Stimulated activated naive B cell treated with anti-CD40 and anti-IgM and Interleukin-4, amounts not matched to agents 10 μg/mL and 1 μg/mL and 100 μg/mL, for 72 hours (primary cell): ENCODE data around the gene FNDC3B.

ENCODE experiments used
- ATAC-seq, 2 donors: fragments of 150-1000 bp; cut with Tn5 transposase; replicated peaks; 2 replicates each; pipeline ENCODE4 v1.10.0; 2021; ENCODE audit warnings: moderate library complexity in 1 of 2
- DNase-seq: peaks from one replicate; pipeline ENCODE4 v3.0.0; 2021
- H3K27ac Mint-ChIP-seq: one replicate; pipeline ENCODE4 v1.8.0; 2022; ENCODE audit warnings: mild to moderate bottlenecking, mixed read lengths
- H3K27me3 Mint-ChIP-seq, 2 donors: one replicate each; pipeline ENCODE4 v1.8.0; 2022; ENCODE audit warnings: mixed read lengths in 2 of 2
- H3K36me3 Mint-ChIP-seq, 2 donors: one replicate each; pipeline ENCODE4 v1.8.0; 2022; ENCODE audit warnings: mixed read lengths in 2 of 2, mild to moderate bottlenecking in 1 of 2
- H3K4me1 Mint-ChIP-seq, 2 donors: one replicate each; pipeline ENCODE4 v1.8.0; 2022; ENCODE audit warnings: mixed read lengths in 2 of 2, mild to moderate bottlenecking in 1 of 2
- H3K4me3 Mint-ChIP-seq, 2 donors: one replicate each; pipeline ENCODE4 v1.8.0; 2022; ENCODE audit warnings: mild to moderate bottlenecking in 2 of 2, mixed read lengths in 2 of 2, moderate library complexity in 1 of 2
- H3K9me3 Mint-ChIP-seq, 2 donors: one replicate each; pipeline ENCODE4 v1.8.0; 2022; ENCODE audit warnings: mixed read lengths in 2 of 2, mild to moderate bottlenecking in 1 of 2

FNDC3B gene

DNA sequence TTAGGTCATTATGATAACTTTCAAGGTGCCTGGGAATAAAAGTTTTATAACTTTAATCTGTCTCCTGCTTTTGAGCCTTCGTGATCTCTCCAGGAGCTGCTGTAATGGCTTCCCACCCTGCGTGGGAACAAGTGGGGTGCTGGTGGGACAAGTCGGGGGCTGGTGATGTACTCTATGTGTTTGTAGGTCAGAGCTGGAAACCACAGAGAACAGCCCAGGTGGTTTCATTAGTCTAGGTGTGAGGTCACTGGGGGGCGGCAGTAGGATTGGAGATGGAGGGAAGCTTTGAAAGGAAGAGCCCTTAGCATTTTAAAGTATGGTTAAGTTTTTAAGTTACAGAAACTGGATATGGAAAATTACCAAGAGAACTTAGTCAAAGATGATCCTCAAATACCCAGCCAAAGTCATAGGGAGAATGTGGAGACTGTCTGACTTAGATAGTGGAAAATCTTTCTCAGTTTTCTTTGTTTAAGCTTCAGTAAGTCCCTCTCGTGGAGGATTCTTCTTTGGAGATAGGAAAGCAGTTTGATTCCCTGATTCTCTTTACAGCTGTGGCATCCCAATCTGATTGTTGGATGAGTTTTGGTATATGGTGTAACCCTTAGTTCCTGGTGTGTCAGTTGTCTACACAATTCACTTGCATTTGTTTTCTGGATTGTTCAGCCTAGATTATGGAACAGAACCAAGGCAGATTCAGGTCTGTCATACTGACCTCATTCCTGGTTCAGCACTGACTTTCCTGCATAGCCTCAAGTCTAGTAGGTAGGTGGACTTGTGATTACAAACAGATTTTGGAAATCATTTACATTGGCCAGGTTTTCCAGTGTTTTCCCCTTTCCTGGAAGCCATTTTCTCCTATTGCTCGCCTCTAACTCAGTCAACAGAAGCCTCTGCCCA is 115.6 kb downstream of the FNDC3B start:
- H3K4me3 Mint-ChIP-seq, result no peak overlapping the region
- H3K27me3 Mint-ChIP-seq, result peaks cover 8 to 22% of the 10 kb centered on the region in 2 donors
- peak overlapping the region; percentile 16 for H3K27ac Mint-ChIP-seq
- peaks cover 3 to 12% of the 10 kb centered on the region in 2 donors for H3K36me3 Mint-ChIP-seq
- ATAC-seq (peak in 1 of 2 donors; percentile 34), DNase-seq (no peak)
- no peaks in the 10 kb centered on the region for H3K9me3 Mint-ChIP-seq
- H3K4me1 Mint-ChIP-seq, result peaks cover 16 to 28% of the 10 kb centered on the region in 2 donors

GRCh38 chr3:172155897-172156585 is 116.7 kb downstream of the FNDC3B start:
- Mint-ChIP-seq H3K36me3 (peaks cover 3 to 12% of the 10 kb centered on the region in 2 donors), H3K4me3 (no peak overlapping the region), H3K9me3 (no peaks in the 10 kb centered on the region), H3K27me3 (peaks cover 8 to 22% of the 10 kb centered on the region in 2 donors), H3K4me1 (peaks cover 19 to 31% of the 10 kb centered on the region in 2 donors), H3K27ac (no peak overlapping the region)
- ATAC-seq, result no peak
- DNase-seq, result no peak

DNA sequence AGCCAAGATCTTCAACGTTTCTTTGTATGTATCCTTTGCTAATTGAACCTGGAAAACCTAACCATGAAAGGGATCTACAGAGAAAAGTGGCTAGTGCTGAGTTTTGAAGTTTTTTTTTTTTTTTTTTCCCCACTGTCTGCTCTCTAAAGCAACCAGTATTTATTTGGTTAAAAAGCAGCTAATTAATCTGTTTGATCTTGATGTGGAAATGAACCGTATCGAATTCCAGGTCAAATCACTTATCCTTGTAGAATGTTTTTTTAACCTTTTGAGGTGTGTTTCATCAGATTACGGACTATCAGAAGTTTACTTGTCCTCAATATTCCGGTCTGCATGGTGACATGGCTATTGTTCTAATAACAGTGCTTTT is 117.2 kb downstream of the FNDC3B start:
- no peak overlapping the region for H3K27ac Mint-ChIP-seq
- H3K36me3 Mint-ChIP-seq, result peaks cover 3 to 12% of the 10 kb centered on the region in 2 donors
- DNase-seq (no peak), ATAC-seq (no peak)
- no peaks in the 10 kb centered on the region for H3K9me3 Mint-ChIP-seq
- H3K27me3 Mint-ChIP-seq, result peaks cover 8 to 22% of the 10 kb centered on the region in 2 donors
- no peak overlapping the region for H3K4me3 Mint-ChIP-seq
- peaks cover 19 to 31% of the 10 kb centered on the region in 2 donors for H3K4me1 Mint-ChIP-seq

DNA sequence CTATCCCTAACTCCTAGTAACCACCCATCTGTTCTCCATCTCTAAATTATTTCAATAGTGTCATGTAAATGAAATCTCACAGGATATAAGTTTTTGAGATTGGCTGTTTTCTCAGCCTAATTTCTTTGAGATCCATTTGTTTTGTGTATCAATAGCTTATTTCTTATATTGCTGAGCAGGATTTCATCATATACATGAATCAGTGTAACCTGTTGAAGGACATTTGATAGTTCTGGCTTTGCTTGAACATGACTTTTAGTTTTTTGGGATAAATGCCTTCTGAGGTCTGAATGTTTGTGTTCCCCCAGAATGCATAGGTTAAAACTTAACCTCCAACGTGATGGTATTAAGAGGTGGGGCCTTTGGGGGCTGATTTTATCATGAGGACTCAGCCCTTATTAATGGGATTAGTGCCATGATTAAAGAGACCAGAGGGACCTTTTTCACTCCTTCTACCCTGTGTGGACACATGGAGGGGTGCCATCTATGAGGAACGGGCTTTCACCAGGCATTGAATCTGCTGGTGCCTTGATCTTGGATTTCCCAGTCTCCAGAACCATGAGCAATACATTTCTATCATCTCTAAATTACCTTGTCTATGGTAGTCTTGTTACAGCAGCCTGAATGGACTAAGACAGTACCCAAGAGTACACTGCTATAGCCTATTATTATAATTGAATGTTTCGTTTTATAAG is 118.3 kb downstream of the FNDC3B start:
- no peak overlapping the region for H3K27ac Mint-ChIP-seq
- no peaks in the 10 kb centered on the region for H3K9me3 Mint-ChIP-seq
- H3K36me3 Mint-ChIP-seq, result peaks cover 0 to 7% of the 10 kb centered on the region in 2 donors
- ATAC-seq (no peak), DNase-seq (no peak)
- H3K4me3 Mint-ChIP-seq, result no peak overlapping the region
- peaks cover 15 to 25% of the 10 kb centered on the region in 2 donors for H3K4me1 Mint-ChIP-seq
- peaks cover 8 to 15% of the 10 kb centered on the region in 2 donors for H3K27me3 Mint-ChIP-seq

DNA sequence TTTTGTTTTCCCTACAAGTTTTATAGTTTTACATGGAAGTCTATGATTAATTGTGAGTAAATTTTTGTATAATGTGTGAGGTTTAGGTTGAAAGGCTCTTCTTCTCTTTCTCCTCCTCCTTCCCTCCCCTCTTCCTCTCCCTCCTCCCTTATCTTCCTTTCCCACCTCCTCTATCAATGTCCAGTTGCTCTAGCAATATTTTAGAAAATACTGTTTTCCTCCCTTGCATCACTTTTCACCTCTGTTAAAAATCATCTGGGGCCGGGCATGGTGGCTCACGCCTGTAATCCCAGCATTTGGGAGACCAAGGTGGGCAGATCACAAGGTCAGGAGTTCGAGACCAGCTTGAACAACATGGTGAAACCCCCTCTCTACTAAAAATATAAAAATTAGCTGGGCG is 119.4 kb downstream of the FNDC3B start:
- H3K27me3 Mint-ChIP-seq, result peaks cover 0 to 8% of the 10 kb centered on the region in 2 donors
- peaks cover 8 to 16% of the 10 kb centered on the region in 2 donors for H3K4me1 Mint-ChIP-seq
- DNase-seq, result no peak
- H3K4me3 Mint-ChIP-seq, result no peak overlapping the region
- H3K9me3 Mint-ChIP-seq, result no peaks in the 10 kb centered on the region
- peaks cover 0 to 4% of the 10 kb centered on the region in 2 donors for H3K36me3 Mint-ChIP-seq
- no peak for ATAC-seq
- no peak overlapping the region for H3K27ac Mint-ChIP-seq

DNA sequence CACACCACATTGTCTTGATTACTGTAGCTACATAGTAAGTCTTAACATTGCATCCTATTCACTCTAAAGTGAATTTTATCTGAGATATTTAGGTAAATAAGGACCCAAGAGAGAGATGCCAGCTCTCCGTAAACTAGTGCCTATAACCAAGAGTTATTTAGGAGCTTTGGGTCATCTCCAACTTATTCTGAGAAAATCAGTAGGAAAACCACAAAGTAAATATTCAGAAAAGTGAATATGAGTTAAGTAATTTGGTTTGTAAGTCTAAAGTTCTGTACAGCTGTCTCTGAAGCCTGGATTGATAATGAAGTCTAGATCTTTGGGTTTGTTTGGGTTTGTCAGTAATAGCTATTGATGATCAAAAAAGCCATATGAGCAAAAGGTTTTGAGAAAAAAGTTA is 120.0 kb downstream of the FNDC3B start:
- H3K9me3 Mint-ChIP-seq, result no peaks in the 10 kb centered on the region
- H3K27me3 Mint-ChIP-seq, result peaks cover 0 to 8% of the 10 kb centered on the region in 2 donors
- no peak overlapping the region for H3K27ac Mint-ChIP-seq
- DNase-seq (no peak), ATAC-seq (no peak)
- peaks cover 8 to 16% of the 10 kb centered on the region in 2 donors for H3K4me1 Mint-ChIP-seq
- H3K4me3 Mint-ChIP-seq, result no peak overlapping the region
- H3K36me3 Mint-ChIP-seq, result peaks cover 0 to 4% of the 10 kb centered on the region in 2 donors

DNA sequence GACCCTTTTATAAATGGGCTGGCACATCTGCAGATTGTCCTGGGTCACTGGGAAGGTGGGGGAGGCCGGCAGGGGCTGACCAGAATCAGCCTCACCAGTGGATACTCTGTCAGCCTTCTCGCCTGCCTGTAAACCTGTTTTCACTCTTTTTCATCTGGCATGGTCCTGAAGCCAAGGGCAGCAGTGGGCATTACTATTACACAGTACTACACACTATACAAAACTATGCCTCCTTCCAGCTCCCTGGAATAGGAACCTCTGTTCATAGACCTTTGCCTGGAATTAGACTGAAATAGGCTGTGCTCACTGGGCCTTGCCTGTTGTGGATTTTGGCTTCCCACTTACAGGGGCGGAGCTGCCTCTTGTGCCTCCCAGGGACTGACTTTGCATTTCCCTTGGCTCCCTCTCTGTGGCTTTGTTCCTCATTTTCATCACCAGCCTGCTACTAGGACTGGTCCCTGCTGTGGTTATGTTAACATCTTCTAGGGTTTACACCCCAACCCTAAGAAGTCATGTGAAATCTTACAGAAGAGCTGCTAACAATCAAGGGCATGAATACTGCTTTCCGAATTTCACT is 120.7 kb downstream of the FNDC3B start:
- peak overlapping the region; percentile 28 for H3K27ac Mint-ChIP-seq
- H3K36me3 Mint-ChIP-seq, result peaks cover 0 to 4% of the 10 kb centered on the region in 2 donors
- H3K4me1 Mint-ChIP-seq, result peaks cover 5 to 10% of the 10 kb centered on the region in 2 donors
- H3K4me3 Mint-ChIP-seq, result no peak overlapping the region
- H3K9me3 Mint-ChIP-seq, result no peaks in the 10 kb centered on the region
- peak; percentile 19 to 42 for ATAC-seq
- H3K27me3 Mint-ChIP-seq, result peaks cover 0 to 8% of the 10 kb centered on the region in 2 donors
- no peak for DNase-seq

DNA sequence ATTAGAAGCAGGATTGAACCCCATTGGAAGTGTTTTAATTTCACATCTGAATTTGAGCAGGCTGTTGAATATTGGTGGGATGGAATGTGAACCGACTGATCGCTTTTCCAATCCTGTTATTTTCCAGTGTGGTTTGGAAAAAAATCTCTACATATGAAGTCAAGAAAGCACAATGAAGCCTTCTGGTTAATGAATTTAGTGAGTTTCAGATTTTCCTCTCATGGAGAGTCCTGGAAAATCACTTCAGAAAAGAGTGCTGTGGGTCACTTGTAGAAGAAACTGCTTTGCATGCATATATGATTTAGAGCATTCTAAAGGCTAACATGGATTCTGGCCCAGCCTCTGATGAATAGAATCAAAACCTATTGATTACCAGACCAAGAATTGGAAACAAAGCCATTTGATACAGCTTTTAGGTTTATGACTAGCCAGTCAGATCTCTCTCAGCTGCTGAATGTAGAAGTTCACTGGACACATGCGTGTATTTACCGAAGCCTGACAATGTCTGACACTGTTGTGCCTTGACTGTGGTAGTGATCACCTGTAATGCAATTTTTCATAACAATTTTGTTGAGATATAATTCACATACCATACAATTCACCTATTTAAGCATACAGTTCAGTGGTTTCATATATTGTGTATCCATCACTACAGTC is 121.9 kb downstream of the FNDC3B start:
- Mint-ChIP-seq H3K4me3 (no peak overlapping the region), H3K27me3 (peaks cover 0 to 8% of the 10 kb centered on the region in 2 donors), H3K4me1 (peaks cover 5 to 9% of the 10 kb centered on the region in 2 donors), H3K36me3 (peaks cover 0 to 4% of the 10 kb centered on the region in 2 donors), H3K27ac (no peak overlapping the region), H3K9me3 (no peaks in the 10 kb centered on the region)
- ATAC-seq (no peak), DNase-seq (no peak)

DNA sequence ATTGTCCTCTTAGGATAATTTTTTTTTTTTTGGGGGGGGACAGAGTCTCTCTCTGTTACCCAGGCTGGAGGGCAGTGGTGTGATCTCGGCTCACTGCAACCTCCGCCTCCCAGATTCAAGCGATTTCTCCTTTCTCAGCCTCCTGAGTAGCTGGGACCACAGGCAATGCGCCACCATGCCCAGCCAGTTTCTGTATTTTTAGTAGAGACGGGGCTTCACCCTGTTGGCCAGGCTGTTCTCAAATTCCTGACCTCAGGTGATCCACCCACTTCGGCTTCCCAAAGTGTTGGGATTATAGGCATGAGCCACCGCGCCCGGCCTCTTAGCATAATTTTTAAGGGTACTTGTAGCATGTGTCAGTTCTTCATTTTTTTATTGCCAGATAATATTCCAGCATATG is 122.6 kb downstream of the FNDC3B start:
- Mint-ChIP-seq H3K36me3 (peaks cover 0 to 4% of the 10 kb centered on the region in 2 donors), H3K9me3 (no peaks in the 10 kb centered on the region), H3K27me3 (peaks cover 0 to 8% of the 10 kb centered on the region in 2 donors), H3K4me1 (peaks cover 5 to 9% of the 10 kb centered on the region in 2 donors), H3K27ac (no peak overlapping the region), H3K4me3 (no peak overlapping the region)
- DNase-seq (no peak), ATAC-seq (no peak)

GRCh38 chr3:172163320-172163719 is 123.9 kb downstream of the FNDC3B start:
- Mint-ChIP-seq H3K27ac (no peak overlapping the region), H3K9me3 (no peaks in the 10 kb centered on the region)

DNA sequence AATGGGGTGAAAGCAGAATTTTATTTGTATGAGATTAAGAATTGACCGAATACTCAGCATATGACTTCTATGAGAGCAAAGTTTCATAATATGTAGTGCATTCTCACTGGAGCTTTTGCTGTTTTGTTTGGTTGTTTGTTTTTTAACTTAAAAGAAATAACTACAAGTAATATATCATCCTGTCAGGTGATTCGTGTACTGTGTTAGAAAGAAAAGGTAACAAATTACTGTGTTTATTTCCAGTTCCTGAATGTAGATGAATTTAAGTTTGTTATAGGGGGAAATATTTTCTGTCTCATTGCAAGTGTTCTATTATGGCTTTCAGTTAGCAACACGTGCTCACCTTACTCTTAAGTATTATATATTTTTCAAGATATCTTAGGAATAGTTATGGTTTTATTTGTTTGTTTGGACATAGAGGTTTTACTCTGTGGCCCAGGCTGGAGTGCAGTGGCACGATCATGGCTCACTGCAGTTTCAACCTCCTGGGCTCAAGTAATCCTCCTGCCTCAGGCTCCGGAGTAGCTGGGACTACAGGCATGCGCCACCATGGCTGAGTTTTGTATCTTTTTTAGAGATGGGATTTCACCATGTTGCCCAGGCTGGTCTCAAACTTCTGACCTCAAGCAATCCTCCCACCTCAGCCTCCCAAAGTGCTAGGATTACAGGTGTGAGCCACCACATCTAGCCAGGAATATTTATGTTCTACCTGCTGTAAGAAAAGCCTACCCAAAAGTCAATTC is 125.4 kb downstream of the FNDC3B start:
- Mint-ChIP-seq H3K27me3 (no peaks in the 10 kb centered on the region), H3K9me3 (no peaks in the 10 kb centered on the region), H3K4me3 (no peak overlapping the region), H3K36me3 (peaks cover 0 to 4% of the 10 kb centered on the region in 2 donors), H3K27ac (no peak overlapping the region), H3K4me1 (peaks cover 5 to 6% of the 10 kb centered on the region in 2 donors)
- no peak for DNase-seq
- ATAC-seq, result no peak

More at GRCh38 chr3:172163320-172163719, 123.9 kb downstream of the FNDC3B start:
- H3K4me3 Mint-ChIP-seq, result no peak overlapping the region
- H3K36me3 Mint-ChIP-seq, result peaks cover 0 to 2% of the 10 kb centered on the region in 2 donors
- peaks cover 5 to 9% of the 10 kb centered on the region in 2 donors for H3K4me1 Mint-ChIP-seq
- ATAC-seq (no peak), DNase-seq (no peak)
- peaks cover 0 to 6% of the 10 kb centered on the region in 2 donors for H3K27me3 Mint-ChIP-seq

- no peak for DNase-seq
- Mint-ChIP-seq H3K4me3 (no peak overlapping the region), H3K9me3 (no peaks in the 10 kb centered on the region), H3K36me3 (peaks cover 0 to 4% of the 10 kb centered on the region in 2 donors), H3K27ac (no peak overlapping the region), H3K4me1 (no peaks in the 10 kb centered on the region), H3K27me3 (no peaks in the 10 kb centered on the region)
- no peak for ATAC-seq
Observed at GRCh38 chr3:172166261-172166660, 126.9 kb downstream of the FNDC3B start.

- DNase-seq, result no peak
- ATAC-seq, result no peak
- H3K4me1 Mint-ChIP-seq, result peaks cover under 1 to 5% of the 10 kb centered on the region in 2 donors
- no peaks in the 10 kb centered on the region for H3K27me3 Mint-ChIP-seq
- peaks cover 0 to 4% of the 10 kb centered on the region in 2 donors for H3K36me3 Mint-ChIP-seq
- no peak overlapping the region for H3K4me3 Mint-ChIP-seq
- H3K27ac Mint-ChIP-seq, result no peak overlapping the region
- H3K9me3 Mint-ChIP-seq, result no peaks in the 10 kb centered on the region
Observed at GRCh38 chr3:172166890-172167289, 127.5 kb downstream of the FNDC3B start.
